HepG2 (cell line): ENCODE results near the gene NRN1L. TPM values are rescaled to one million over a fixed set of nuclear protein-coding genes. Genes with fewer than 3 reads are reported as not detected.
A peak's percentile ranks its signal among the peaks of the same experiment; 100 is the strongest.

Experiments used
- ATAC-seq: fragments of 200-7000 bp; cut with Tn5 transposase; 3 replicates; pipeline ENCODE4 v1.9.1; 2020; ENCODE audit warnings: mild to moderate bottlenecking, moderate library complexity
- BruUV-seq: library from RNA; stranded (reverse); fragments of 400-500 nt; replicated peaks from 2 replicates; lab custom pipeline; 2021; lab: Mats Ljungman, UMichigan
- CTCF ChIA-PET: fragments of 300-600 bp; formaldehyde crosslinking; extraction: SDS; loops from one replicate; lab custom pipeline; 2021; ENCODE audit warnings: low total read pairs, inconsistent platforms, low intra/inter-chr PET ratio; lab: Yijun Ruan, JAX
- POLR2A ChIA-PET: fragments of 350-600 bp; sonication (Branson Sonifier 250); formaldehyde crosslinking; loops from one replicate; lab custom pipeline; 2020; ENCODE audit warnings: antibody characterized with exemption, inconsistent platforms; lab: Yijun Ruan, JAX
- DNase-seq: peaks from one replicate; pipeline ENCODE4 v3.0.0-alpha.2; 2015; ENCODE audit warnings: low spot score
- FAIRE-seq: peaks from 3 replicates; lab custom pipeline; 2011; peaks lifted over from hg19 to GRCh38; lab: Jason Lieb, UNC
- H2AFZ ChIP-seq: one replicate; pipeline ENCODE4 v1.6.1; 2011; ENCODE audit warnings: low read length, inconsistent platforms
- H3K27ac ChIP-seq: fragments of 300-600 bp; 3 replicates; pipeline ENCODE4 v1.8.0; 2011; ENCODE audit warnings: mixed run types, mild to moderate bottlenecking, mixed read lengths, low read length, inconsistent platforms; ENCODE audit not compliant: insufficient read depth; ENCODE audit errors: extremely low read length
- H3K27me3 ChIP-seq, 2 experiments: fragments of 200-600 bp in 1 of 2; 2 replicates in 1 of 2; 3 replicates in 1 of 2; pipeline versions ENCODE4 v1.6.0 to v1.8.0; 2011; ENCODE audit warnings: low read length in 2 of 2, mild to moderate bottlenecking in 2 of 2, moderate library complexity in 2 of 2, inconsistent platforms in 1 of 2; ENCODE audit not compliant: insufficient read depth in 2 of 2, control insufficient read depth in 1 of 2
- H3K36me3 ChIP-seq, 2 experiments: fragments of 200-600 bp in 1 of 2; replicated peaks in 1 of 2; 2 replicates in 1 of 2; 3 replicates in 1 of 2; pipeline versions ENCODE4 v1.5.1 to v1.8.0; 2011; ENCODE audit warnings: low read length in 2 of 2, inconsistent platforms in 1 of 2; ENCODE audit not compliant: insufficient read depth in 2 of 2, control insufficient read depth in 1 of 2
- H3K4me1 ChIP-seq: 2 replicates; pipeline ENCODE4 v1.5.1; 2012; ENCODE audit warnings: low read length, inconsistent platforms; ENCODE audit not compliant: insufficient read depth
- H3K4me2 ChIP-seq: 2 replicates; pipeline ENCODE4 v1.6.0; 2011; ENCODE audit warnings: low read depth, low read length, inconsistent platforms
- H3K4me3 ChIP-seq, 3 experiments: fragments of 200-600 bp in 1 of 3; sonication (generic), shearing (Covaris generic) in 1 of 3; replicated peaks in 1 of 3; 2 replicates each; pipeline ENCODE4 v1.5.1; 2011 to 2016; ENCODE audit warnings: low read length in 3 of 3, inconsistent platforms in 2 of 3, low read depth in 2 of 3, mild to moderate bottlenecking in 2 of 3, control low read depth in 1 of 3, mixed read lengths in 1 of 3; ENCODE audit not compliant: insufficient read depth in 1 of 3
- H3K79me2 ChIP-seq: one replicate; pipeline ENCODE4 v1.6.1; 2011; ENCODE audit warnings: low read length, inconsistent platforms; ENCODE audit not compliant: insufficient read depth
- H3K9ac ChIP-seq: 2 replicates; pipeline ENCODE4 v1.6.0; 2011; ENCODE audit warnings: mild to moderate bottlenecking, low read depth, low read length, inconsistent platforms; ENCODE audit not compliant: insufficient read depth
- H3K9me3 ChIP-seq: 2 replicates; pipeline ENCODE4 v1.5.1; 2012; ENCODE audit warnings: mild to moderate bottlenecking, low read length
- H4K20me1 ChIP-seq: 2 replicates; pipeline ENCODE4 v1.6.0; 2011; ENCODE audit warnings: inconsistent platforms, mild to moderate bottlenecking, low read length, moderate library complexity; ENCODE audit not compliant: insufficient read depth
- EHMT2 ChIP-seq: fragments of 200-600 bp; sonication (generic); IDR thresholded peaks from 2 replicates; pipeline ENCODE4 v1.7.0; 2017; ENCODE audit warnings: antibody characterized with exemption, low read depth, low read length, borderline replicate concordance
- MEIS1 ChIP-seq: sonication (generic); formaldehyde crosslinking; IDR thresholded peaks from 2 replicates; pipeline ENCODE4 v1.9.0; 2021; ENCODE audit warnings: mild to moderate bottlenecking, missing genetic modification reagents, moderate library complexity, borderline replicate concordance
- NR2F1 ChIP-seq, 2 experiments: fragments of 450-650 bp in 1 of 2; formaldehyde crosslinking in 1 of 2; IDR thresholded peaks; 2 replicates each; pipeline versions ENCODE4 v1.5.0 to v1.6.1; 2016 to 2020; ENCODE audit warnings: mild to moderate bottlenecking in 1 of 2, missing compliant biosample characterization in 1 of 2, missing genetic modification reagents in 1 of 2, moderate library complexity in 1 of 2
- NRL ChIP-seq: sonication (generic); formaldehyde crosslinking; IDR thresholded peaks from 2 replicates; pipeline ENCODE4 v1.5.0; 2020; ENCODE audit warnings: missing genetic modification reagents, mild to moderate bottlenecking, moderate library complexity, borderline replicate concordance
- RFX5 ChIP-seq: IDR thresholded peaks from 2 replicates; pipeline ENCODE4 v1.6.1; 2011; ENCODE audit warnings: low read depth, low read length, improper control_type of control experiment
- TAF1 ChIP-seq: sonication (generic); formaldehyde crosslinking; IDR thresholded peaks from 2 replicates; pipeline ENCODE4 v1.4.0; 2020; ENCODE audit warnings: missing genetic modification reagents
- ZBTB38 ChIP-seq: sonication (generic); formaldehyde crosslinking; IDR thresholded peaks from 2 replicates; pipeline ENCODE4 v1.5.1; 2020; ENCODE audit warnings: mild to moderate bottlenecking, missing genetic modification reagents
- ZNF788 ChIP-seq: sonication (generic); formaldehyde crosslinking; IDR thresholded peaks from 2 replicates; pipeline ENCODE4 v1.5.0; 2020; ENCODE audit warnings: mild to moderate bottlenecking, missing genetic modification reagents, borderline replicate concordance
- WGBS: methylation state at CpG from one replicate; pipeline ENCODE4 v1.1.6; 2017; ENCODE audit warnings: low lambda C conversion rate; 5-methylcytosine and 5-hydroxymethylcytosine counted together
- in situ Hi-C: cut with HindIII; loops from 2 replicates; pipeline ENCODE4 v1.10.0; 2017; ENCODE audit warnings: low pct_unique_long_range_greater_than_20kb; ENCODE audit not compliant: extremely low pct_ligation_motif_present
- intact Hi-C: fragments of 100-400 bp; cut with micrococcal nuclease; formaldehyde crosslinking; loops from one replicate; pipeline ENCODE4 v1.10.0; 2022; ENCODE audit not compliant: unreplicated experiment
- polyA plus RNA-seq, 8 experiments: library from polyadenylated mRNA; depleted of rRNA in 3 of 8; stranded (reverse) in 7 of 8; unstranded in 1 of 8; fragments of >200 nt; fragmentation: Illumina TruSeq in 4 of 8; extraction: Trizol in 4 of 8; gene quantifications; 2 replicates each; pipeline versions ENCODE4 v1.2.1 to v1.2.3, GENCODE V29; 2011 to 2016; ENCODE audit warnings: low read depth in 4 of 8, missing spikeins in 1 of 8, mixed read lengths in 1 of 8; ENCODE audit not compliant: insufficient read depth in 1 of 8
- total RNA-seq, 5 experiments: library from RNA; depleted of rRNA; stranded (reverse); fragments of >200 nt; fragmentation: Illumina TruSeq; extraction: Trizol; gene quantifications; 2 replicates each; pipeline ENCODE4 v1.2.3, GENCODE V29; 2016; ENCODE audit warnings: low read depth in 1 of 5
- TF ChIP-seq, protein P1 (sequence below): sonication (generic); formaldehyde crosslinking; IDR thresholded peaks from 2 replicates; pipeline ENCODE4 v1.4.0; 2020; ENCODE audit warnings: missing genetic modification reagents
- TF ChIP-seq, protein P2 (sequence below): sonication (generic); formaldehyde crosslinking; IDR thresholded peaks from 2 replicates; pipeline ENCODE4 v1.4.0; 2020; ENCODE audit warnings: mild to moderate bottlenecking, missing genetic modification reagents

Gene NRN1L
- total and polyA plus RNA-seq, 2 of the 13 experiments (the other 11 are each of a cell fraction or from before 2014, with no cell fraction given), result 0.53 to 1.2 TPM

DNA sequence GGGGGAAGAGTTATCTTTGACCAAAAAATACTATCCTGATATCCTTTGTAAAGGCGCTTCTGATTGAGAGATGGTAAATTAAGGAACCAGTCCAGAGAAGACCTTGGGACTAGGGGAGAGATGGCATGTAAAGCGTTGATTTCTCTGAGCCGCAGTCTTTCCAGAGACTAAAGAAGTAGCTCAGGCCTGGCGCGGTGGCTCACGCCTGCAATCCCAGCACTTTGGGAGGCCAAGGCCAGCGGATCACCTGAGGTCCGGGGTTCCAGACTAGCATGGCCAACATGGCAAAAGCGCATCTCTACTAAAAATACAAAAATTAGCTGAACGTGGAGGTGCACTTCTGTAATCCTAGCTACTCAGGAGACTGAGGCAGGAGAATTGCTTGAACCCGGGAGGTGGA lies 36.6 kb upstream of the NRN1L start:
- Histone ChIP-seq H3K27me3 (no peaks in the 10 kb centered on the region; a peak in 1 of 5 replicates), H4K20me1 (peaks cover 36% of the 10 kb centered on the region), H3K79me2 (peaks cover 81% of the 10 kb centered on the region), H2AFZ (no peak overlapping the region), H3K9me3 (no peaks in the 10 kb centered on the region), H3K4me3 (peak overlapping the region; percentile 97 to 99 (median 97)), H3K4me2 (peak overlapping the region; percentile 85), H3K36me3 (peaks cover 0 to 8% of the 10 kb centered on the region in 2 experiments; a peak in 3 of 5 replicates), H3K4me1 (peaks cover 45% of the 10 kb centered on the region), H3K27ac (peak overlapping the region; percentile 88), H3K9ac (peak overlapping the region; percentile 99)
- FAIRE-seq (no peak), ATAC-seq (no peak), DNase-seq (no peak)
- ChIA-PET POLR2A (interaction anchor here (1.2 to 6.2 kb wide), 2 partner anchors 10 to 14 kb away, joined by 4 to 47 read pairs; no protein-coding TSS in a partner anchor), CTCF (no interaction called here)
- TF ChIP-seq TAF1 (CRISPR knock-in tag) (no peak), RFX5 (no peak), EHMT2 (no peak), MEIS1 (CRISPR knock-in tag) (0 out of 2 replicates have a peak, but pooled peaks have one; percentile 10), ZNF788 (CRISPR knock-in tag) (no peak), NRL (CRISPR knock-in tag) (0 out of 2 replicates have a peak, but pooled peaks have one; percentile 13), ZBTB38 (CRISPR knock-in tag) (peak; percentile 73; the same call in 1 of the 2 replicates), NR2F1 (CRISPR knock-in tag; IDR thresholded peaks at IDR 0.05) (0 out of 4 replicates have a peak, but pooled peaks of 1 of the 2 experiments have one; percentile 10)
- TF ChIP-seq, protein P1, sequence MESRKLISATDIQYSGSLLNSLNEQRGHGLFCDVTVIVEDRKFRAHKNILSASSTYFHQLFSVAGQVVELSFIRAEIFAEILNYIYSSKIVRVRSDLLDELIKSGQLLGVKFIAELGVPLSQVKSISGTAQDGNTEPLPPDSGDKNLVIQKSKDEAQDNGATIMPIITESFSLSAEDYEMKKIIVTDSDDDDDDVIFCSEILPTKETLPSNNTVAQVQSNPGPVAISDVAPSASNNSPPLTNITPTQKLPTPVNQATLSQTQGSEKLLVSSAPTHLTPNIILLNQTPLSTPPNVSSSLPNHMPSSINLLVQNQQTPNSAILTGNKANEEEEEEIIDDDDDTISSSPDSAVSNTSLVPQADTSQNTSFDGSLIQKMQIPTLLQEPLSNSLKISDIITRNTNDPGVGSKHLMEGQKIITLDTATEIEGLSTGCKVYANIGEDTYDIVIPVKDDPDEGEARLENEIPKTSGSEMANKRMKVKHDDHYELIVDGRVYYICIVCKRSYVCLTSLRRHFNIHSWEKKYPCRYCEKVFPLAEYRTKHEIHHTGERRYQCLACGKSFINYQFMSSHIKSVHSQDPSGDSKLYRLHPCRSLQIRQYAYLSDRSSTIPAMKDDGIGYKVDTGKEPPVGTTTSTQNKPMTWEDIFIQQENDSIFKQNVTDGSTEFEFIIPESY, result peak; percentile 66
- TF ChIP-seq, protein P2, sequence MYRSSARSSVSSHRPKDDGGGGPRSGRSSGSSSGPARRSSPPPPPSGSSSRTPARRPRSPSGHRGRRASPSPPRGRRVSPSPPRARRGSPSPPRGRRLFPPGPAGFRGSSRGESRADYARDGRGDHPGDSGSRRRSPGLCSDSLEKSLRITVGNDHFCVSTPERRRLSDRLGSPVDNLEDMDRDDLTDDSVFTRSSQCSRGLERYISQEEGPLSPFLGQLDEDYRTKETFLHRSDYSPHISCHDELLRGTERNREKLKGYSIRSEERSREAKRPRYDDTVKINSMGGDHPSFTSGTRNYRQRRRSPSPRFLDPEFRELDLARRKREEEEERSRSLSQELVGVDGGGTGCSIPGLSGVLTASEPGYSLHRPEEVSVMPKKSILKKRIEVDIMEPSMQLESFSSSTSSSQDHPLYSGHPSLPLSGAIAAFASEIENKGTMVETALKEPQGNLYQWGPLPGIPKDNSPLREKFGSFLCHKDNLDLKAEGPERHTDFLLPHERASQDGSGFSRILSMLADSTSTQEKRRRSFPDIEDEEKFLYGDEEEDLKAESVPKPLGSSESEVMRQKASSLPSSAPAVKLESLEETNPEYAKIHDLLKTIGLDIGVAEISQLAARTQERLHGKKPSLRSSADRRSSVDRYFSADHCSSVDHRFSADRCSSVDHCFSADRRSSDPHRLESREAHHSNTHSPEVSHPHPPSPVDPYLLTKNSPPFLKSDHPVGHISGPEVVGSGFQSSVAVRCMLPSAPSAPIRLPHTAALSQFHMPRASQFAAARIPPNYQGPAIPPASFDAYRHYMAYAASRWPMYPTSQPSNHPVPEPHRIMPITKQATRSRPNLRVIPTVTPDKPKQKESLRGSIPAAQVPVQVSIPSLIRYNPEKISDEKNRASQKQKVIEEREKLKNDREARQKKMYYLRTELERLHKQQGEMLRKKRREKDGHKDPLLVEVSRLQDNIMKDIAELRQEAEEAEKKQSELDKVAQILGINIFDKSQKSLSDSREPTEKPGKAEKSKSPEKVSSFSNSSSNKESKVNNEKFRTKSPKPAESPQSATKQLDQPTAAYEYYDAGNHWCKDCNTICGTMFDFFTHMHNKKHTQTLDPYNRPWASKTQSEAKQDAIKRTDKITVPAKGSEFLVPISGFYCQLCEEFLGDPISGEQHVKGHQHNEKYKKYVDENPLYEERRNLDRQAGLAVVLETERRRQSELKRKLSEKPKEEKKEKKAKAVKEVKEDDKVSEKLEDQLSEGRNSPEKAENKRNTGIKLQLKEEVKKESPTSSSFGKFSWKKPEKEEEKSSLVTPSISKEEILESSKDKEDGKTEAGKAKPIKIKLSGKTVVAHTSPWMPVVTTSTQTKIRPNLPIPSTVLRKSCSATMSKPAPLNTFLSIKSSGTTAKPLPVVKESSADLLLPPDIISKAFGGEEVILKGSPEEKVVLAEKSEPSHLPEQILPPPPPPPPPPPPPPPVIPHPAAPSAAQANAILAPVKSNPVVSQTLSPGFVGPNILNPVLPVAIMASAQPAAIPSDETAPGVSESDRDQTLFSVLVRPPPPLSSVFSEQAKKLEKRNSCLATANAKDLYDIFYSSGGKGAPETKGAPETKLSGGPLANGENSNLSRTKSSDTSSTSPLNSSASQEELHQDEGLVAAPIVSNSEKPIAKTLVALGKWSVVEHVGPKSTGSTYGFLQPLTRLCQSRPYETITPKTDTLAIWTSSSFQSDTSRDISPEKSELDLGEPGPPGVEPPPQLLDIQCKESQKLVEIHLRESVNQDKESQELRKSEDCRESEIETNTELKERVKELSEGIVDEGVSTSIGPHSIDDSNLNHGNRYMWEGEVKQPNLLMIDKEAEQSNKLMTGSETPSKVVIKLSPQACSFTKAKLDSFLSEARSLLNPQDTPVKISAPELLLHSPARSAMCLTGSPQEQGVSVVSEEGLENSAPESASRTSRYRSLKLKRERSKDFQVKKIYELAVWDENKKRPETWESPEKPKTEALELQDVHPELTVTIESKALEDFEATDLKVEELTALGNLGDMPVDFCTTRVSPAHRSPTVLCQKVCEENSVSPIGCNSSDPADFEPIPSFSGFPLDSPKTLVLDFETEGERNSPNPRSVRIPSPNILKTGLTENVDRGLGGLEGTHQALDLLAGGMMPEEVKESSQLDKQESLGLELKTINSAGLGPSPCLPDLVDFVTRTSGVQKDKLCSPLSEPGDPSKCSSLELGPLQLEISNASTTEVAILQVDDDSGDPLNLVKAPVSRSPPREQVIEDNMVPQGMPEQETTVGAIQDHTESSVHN (CRISPR knock-in tag), result 0 out of 2 replicates have a peak, but pooled peaks have one; percentile 54
- in situ Hi-C loops (no loop called here), intact Hi-C loops (no loop called here)
- 83% methylated on average over 11 of the region's 11 CpGs for WGBS
- BruUV-seq, result no TSS peak
